ENCODE results near the gene CARD11. TPM values are rescaled to one million over a fixed set of nuclear protein-coding genes. Genes with fewer than 3 reads are reported as not detected.
A peak's percentile ranks its signal among the peaks of the same experiment; 100 is the strongest.
"Not testable (repeated sequence)": the region's sequence is repeated elsewhere in the genome, so short reads cannot be mapped to it uniquely, and the experiment has no call there.

The CARD11 gene
- total RNA-seq, 1 donor from 2014 or later: 6.3 TPM

GRCh38 chr7:2959828-2960599, 83.7 kb downstream of the CARD11 start:
- no peaks in the 10 kb centered on the region for H3K27me3 ChIP-seq (ENCODE audit: control insufficient read depth, insufficient read depth, low read length)
- no peak for DNase-seq (ENCODE audit: low read depth)
- TF ChIP-seq CTCF (IDR thresholded peaks at IDR 0.05; ENCODE audit: insufficient read depth, low read length, severe bottlenecking): no peak
- no peaks in the 10 kb centered on the region for H3K36me3 ChIP-seq (ENCODE audit: control insufficient read depth, insufficient read depth, low read length)
- H3K4me3 ChIP-seq (ENCODE audit: low read depth, low read length): no peak overlapping the region
- no peak for FAIRE-seq

- FAIRE-seq: no peak
- Histone ChIP-seq H3K36me3 (ENCODE audit: control insufficient read depth, insufficient read depth, low read length) (no peaks in the 10 kb centered on the region), H3K27me3 (ENCODE audit: control insufficient read depth, insufficient read depth, low read length) (no peaks in the 10 kb centered on the region), H3K4me3 (ENCODE audit: low read depth, low read length) (no peak overlapping the region)
- no peak for TF ChIP-seq CTCF (IDR thresholded peaks at IDR 0.05; ENCODE audit: insufficient read depth, low read length, severe bottlenecking)
- DNase-seq (ENCODE audit: low read depth): no peak
These were observed 84.5 kb downstream of the CARD11 start for GRCh38 chr7:2959103-2959680.

GRCh38 chr7:2958416-2959102, 85.1 kb downstream of the CARD11 start:
- Histone ChIP-seq H3K4me3 (ENCODE audit: low read depth, low read length) (no peak overlapping the region), H3K27me3 (ENCODE audit: control insufficient read depth, insufficient read depth, low read length) (no peaks in the 10 kb centered on the region), H3K36me3 (ENCODE audit: control insufficient read depth, insufficient read depth, low read length) (no peaks in the 10 kb centered on the region)
- no peak for TF ChIP-seq CTCF (IDR thresholded peaks at IDR 0.05; ENCODE audit: insufficient read depth, low read length, severe bottlenecking)
- DNase-seq (ENCODE audit: low read depth): no peak
- no peak for FAIRE-seq

GRCh38 chr7:2957369-2957727, 86.3 kb downstream of the CARD11 start:
- H3K36me3 ChIP-seq (ENCODE audit: control insufficient read depth, insufficient read depth, low read length); H3K27me3 ChIP-seq (ENCODE audit: control insufficient read depth, insufficient read depth, low read length); FAIRE-seq; DNase-seq (ENCODE audit: low read depth); H3K4me3 ChIP-seq (ENCODE audit: low read depth, low read length): not testable (repeated sequence)

GRCh38 chr7:2956526-2957368, 86.9 kb downstream of the CARD11 start:
- H3K4me3 ChIP-seq (ENCODE audit: low read depth, low read length): no peak overlapping the region

More at GRCh38 chr7:2956526-2957368, 86.9 kb downstream of the CARD11 start:
- FAIRE-seq (peak; percentile 7), DNase-seq (ENCODE audit: low read depth) (peak; percentile 97)
- Histone ChIP-seq H3K27me3 (ENCODE audit: control insufficient read depth, insufficient read depth, low read length) (no peaks in the 10 kb centered on the region), H3K36me3 (ENCODE audit: control insufficient read depth, insufficient read depth, low read length) (no peaks in the 10 kb centered on the region)
- no peak for TF ChIP-seq CTCF (IDR thresholded peaks at IDR 0.05; ENCODE audit: insufficient read depth, low read length, severe bottlenecking)
